Activated CD8-positive, alpha-beta memory T cell treated with anti-CD3 and anti-CD28 coated beads, Interleukin-2, amount 50 U/mL, for 24 hours (primary cell): ENCODE data around the gene HSP90AA1.
"Not testable (repeated sequence)": the region's sequence is repeated elsewhere in the genome, so short reads cannot be mapped to it uniquely, and the experiment has no call there.

ENCODE experiments used
- DNase-seq: peaks from one replicate; pipeline ENCODE4 v3.0.0-alpha.2; 2020; ENCODE audit errors: extremely low read depth

Gene HSP90AA1

GRCh38 chr14:102086972-102087761 is at the start of gene HSP90AA1:
Gene HSP90AA1, minus strand, starts transcription at chr14:102087044. Its CDS starts 666 bp downstream, at chr14:102086378.
- DNase-seq: peak; percentile 93

GRCh38 chr14:102135456-102135855 is 48.6 kb upstream of the HSP90AA1 start:
- not testable (repeated sequence) for DNase-seq

- not testable (repeated sequence) for DNase-seq
These were observed 47.9 kb upstream of the HSP90AA1 start for GRCh38 chr14:102134719-102135118.

GRCh38 chr14:102134021-102134420 is 47.2 kb upstream of the HSP90AA1 start:
- not testable (repeated sequence) for DNase-seq

DNA sequence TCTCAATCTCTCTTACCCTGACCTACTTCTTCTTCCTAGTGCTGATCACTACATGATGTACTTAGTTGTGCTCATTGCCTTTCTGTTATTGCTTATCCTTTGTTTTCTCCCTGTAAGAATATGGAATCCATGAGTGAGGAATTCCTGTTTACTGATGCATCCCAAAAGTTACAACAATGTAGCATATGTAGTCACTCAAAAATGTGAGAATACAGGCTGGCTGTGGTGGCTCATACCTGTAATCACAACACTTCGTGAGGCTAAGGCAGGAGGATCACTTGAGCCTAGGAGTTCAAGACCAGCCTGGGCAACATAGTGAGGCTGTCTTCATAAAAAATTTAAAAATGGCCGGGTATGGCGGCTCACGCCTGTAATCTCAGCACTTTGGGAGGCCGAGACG is 44.9 kb upstream of the HSP90AA1 start:
- no peak for DNase-seq

GRCh38 chr14:102126807-102127455 is 40.1 kb upstream of the HSP90AA1 start:
- no peak for DNase-seq

- DNase-seq: no peak
These were observed 38.7 kb upstream of the HSP90AA1 start for GRCh38 chr14:102125546-102125945.

- no peak for DNase-seq
These were observed 37.6 kb upstream of the HSP90AA1 start for GRCh38 chr14:102124419-102124818.

GRCh38 chr14:102121567-102121966 is 34.7 kb upstream of the HSP90AA1 start:
- no peak for DNase-seq

GRCh38 chr14:102120888-102121287 is 34.0 kb upstream of the HSP90AA1 start:
- DNase-seq: no peak

DNA sequence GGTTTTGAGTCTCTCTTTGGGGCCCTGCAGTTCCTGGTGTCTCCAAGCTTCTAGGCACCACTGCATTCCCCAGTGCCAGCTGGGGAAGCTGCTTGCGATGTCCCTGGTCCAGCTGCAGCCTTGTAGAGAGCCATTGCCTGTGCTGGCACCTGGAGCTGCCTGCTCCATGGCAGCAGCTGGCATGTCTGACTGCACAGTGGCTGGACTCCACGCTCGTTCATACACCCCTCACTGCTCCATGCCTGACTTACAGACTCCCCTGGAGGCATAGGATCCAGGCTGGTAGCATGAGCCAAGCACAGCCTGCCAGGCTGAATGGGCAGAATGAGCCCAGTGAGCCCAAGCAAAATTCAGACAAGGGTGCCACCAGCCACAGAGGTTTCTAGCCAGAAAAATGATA is 31.0 kb upstream of the HSP90AA1 start:
- DNase-seq: no peak

GRCh38 chr14:102116361-102117180 is 29.7 kb upstream of the HSP90AA1 start:
- no peak for DNase-seq

DNA sequence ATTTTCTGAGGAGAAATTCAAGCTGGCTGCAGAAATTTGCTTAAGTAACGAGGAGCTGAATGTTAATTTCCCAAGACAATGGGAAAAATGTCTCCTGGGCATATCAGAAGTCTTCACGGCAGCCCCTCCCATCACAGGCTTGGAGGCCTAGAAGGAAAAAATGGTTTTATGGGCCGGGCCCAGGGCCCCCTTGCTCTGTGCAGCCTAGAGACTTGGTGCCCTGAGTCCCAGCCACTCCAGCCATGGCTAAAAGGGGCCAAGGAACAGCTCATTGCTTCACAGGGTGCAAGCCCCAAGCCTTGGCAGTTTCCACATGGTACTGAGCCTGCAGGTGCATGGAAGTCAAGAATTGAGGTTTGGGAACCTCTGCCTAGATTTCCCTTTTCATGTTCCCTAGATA is 24.3 kb upstream of the HSP90AA1 start:
- no peak for DNase-seq

GRCh38 chr14:102109332-102109731 is 22.5 kb upstream of the HSP90AA1 start:
- DNase-seq: not testable (repeated sequence)

GRCh38 chr14:102105369-102105768 is 18.5 kb upstream of the HSP90AA1 start:
- no peak for DNase-seq

DNA sequence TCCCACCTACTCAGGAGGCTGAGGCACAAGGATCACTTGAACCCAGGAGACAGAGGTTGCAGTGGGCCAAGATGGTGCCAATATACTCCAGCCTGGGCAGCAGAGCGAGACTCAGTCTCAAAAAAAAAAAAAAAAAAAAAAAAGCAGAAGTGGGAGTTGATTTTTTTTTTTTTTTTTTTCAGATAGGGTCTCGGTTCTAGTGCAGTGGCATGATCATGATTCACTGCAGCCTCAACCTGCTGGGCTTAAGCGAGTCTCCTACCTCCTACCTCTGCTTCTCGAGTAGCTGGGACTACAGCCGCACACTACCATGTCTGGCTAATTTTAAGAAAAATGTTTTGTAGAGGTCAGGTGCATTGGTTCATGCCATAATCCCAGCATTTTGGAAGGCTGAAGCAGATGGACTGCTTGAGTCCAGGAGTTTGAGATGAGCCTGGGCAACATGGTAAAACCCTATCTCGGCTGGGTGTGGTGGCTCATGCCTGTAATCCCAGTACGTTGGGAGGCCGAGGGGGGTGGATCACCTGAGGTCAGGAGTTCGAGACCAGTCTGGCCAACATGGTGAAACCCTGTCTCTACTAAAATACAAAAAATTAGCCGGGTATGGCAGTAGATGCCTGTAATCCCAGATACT is 16.3 kb upstream of the HSP90AA1 start:
- DNase-seq: no peak

- no peak for DNase-seq
These were observed 10.7 kb upstream of the HSP90AA1 start for GRCh38 chr14:102097441-102098135.

GRCh38 chr14:102096569-102097188 is 9.8 kb upstream of the HSP90AA1 start:
- no peak for DNase-seq

GRCh38 chr14:102095871-102096568 is 9.2 kb upstream of the HSP90AA1 start:
- DNase-seq: no peak

DNA sequence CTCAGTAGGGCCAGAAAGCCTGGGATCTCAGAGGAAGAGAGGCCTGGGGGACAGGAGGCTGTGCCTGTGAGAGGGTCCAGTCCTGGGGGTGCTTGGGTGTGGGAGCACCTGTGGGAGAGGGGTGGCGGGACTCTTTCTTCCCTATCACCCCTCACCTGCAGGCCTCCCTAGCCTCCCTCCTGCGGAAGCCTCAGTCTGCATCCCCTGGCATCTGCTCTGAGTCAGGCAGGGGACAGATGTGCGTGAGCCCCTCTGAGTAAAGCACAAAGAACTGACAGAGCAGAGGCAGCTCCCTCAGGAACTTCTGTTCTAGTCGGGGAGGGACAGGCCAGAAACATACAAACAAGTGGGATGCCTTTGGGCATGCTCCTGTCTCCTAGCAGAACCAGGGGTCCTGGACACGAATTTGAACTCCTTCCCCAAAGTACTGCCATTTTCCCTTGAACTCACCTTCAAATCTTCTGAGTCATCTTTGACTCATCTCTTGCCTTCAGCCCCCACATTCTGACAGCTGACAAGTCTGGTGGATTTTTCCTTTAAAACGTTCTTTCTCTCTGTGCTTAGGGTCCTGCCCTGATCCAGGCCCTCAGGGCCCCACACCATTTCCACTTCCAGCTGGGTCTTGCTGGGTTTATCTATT is 8.5 kb upstream of the HSP90AA1 start:
- DNase-seq: no peak
